Thyroid gland (tissue), 4 donors: Measurements from ENCODE around the gene STARD6.

Source experiments
- CTCF ChIP-seq, 6 experiments: fragments of 200-600 bp in 3 of 6; fragments of 450-650 bp in 3 of 6; sonication (generic) in 3 of 6; IDR thresholded peaks; one replicate each; pipeline ENCODE4 v1.5.1; 2016 to 2019; ENCODE audit warnings: antibody characterized with exemption in 6 of 6, mild to moderate bottlenecking in 2 of 6, inconsistent platforms in 1 of 6, moderate library complexity in 1 of 6
- POLR2A ChIP-seq, 2 donors: fragments of 450-650 bp; IDR thresholded peaks; one replicate each; pipeline ENCODE4 v1.6.1; 2017; ENCODE audit warnings: antibody characterized with exemption in 2 of 2, mild to moderate bottlenecking in 2 of 2, moderate library complexity in 1 of 2

GRCh38 chr18:54277899-54278298 is 79.8 kb downstream of the STARD6 start:
- no peak for TF ChIP-seq CTCF (IDR thresholded peaks at IDR 0.05)
- TF ChIP-seq POLR2A (IDR thresholded peaks at IDR 0.05), result no peak
